ENCODE measurements around the gene ADAM19. TPM values are rescaled to one million over a fixed set of nuclear protein-coding genes. Genes with fewer than 3 reads are reported as not detected.

ADAM19 gene
- total RNA-seq, 2 donors from 2014 or later = 2.9 to 12.8 TPM

DNA sequence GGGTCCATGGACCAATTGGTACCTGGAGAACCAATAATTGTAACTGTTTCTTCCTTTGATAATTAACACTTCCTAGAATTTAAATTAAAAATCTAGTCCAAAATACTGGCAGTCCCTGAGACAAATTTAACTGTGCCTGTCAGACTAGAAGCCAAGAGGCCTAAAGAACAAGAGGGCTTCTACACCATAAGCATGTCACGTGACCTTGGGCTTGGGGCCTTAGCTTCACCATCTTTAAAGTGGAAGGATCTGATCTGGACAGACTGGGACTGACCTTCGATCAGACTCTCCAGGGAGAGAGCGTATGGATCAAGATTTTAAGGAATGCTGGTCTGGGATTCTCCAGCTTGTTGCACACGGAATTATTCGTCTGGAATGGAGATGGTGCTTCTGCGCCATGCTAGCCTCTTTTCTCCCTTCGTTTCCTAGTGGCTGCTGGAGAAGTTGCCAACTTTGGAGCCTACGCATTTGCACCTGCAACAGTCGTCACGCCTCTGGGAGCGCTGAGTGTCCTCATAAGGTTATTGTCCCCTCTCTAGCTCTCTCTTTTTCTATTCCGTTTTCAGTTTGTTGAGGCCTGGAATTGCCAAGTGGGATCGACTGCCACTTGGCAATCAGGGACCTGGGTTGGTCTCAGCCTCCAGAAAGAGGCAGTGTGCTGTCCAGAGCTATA lies 107.1 kb downstream of the ADAM19 start:
- Histone ChIP-seq H3K9ac (ENCODE audit: low read depth in 2 of 2, low read length in 2 of 2) (no peak overlapping the region), H3K27ac (no peak overlapping the region), H3K9me3 (no peaks in the 10 kb centered on the region), H3K4me1 (no peaks in the 10 kb centered on the region), H3K36me3 (no peaks in the 10 kb centered on the region), H3K4me3 (no peak overlapping the region), H3K27me3 (no peaks in the 10 kb centered on the region)
- intact Hi-C loops (cut with DNase I) = no loop called here
- DNase-seq = no peak
- TF ChIP-seq, protein P1, sequence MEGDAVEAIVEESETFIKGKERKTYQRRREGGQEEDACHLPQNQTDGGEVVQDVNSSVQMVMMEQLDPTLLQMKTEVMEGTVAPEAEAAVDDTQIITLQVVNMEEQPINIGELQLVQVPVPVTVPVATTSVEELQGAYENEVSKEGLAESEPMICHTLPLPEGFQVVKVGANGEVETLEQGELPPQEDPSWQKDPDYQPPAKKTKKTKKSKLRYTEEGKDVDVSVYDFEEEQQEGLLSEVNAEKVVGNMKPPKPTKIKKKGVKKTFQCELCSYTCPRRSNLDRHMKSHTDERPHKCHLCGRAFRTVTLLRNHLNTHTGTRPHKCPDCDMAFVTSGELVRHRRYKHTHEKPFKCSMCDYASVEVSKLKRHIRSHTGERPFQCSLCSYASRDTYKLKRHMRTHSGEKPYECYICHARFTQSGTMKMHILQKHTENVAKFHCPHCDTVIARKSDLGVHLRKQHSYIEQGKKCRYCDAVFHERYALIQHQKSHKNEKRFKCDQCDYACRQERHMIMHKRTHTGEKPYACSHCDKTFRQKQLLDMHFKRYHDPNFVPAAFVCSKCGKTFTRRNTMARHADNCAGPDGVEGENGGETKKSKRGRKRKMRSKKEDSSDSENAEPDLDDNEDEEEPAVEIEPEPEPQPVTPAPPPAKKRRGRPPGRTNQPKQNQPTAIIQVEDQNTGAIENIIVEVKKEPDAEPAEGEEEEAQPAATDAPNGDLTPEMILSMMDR (IDR thresholded peaks at IDR 0.05) = no peak

DNA sequence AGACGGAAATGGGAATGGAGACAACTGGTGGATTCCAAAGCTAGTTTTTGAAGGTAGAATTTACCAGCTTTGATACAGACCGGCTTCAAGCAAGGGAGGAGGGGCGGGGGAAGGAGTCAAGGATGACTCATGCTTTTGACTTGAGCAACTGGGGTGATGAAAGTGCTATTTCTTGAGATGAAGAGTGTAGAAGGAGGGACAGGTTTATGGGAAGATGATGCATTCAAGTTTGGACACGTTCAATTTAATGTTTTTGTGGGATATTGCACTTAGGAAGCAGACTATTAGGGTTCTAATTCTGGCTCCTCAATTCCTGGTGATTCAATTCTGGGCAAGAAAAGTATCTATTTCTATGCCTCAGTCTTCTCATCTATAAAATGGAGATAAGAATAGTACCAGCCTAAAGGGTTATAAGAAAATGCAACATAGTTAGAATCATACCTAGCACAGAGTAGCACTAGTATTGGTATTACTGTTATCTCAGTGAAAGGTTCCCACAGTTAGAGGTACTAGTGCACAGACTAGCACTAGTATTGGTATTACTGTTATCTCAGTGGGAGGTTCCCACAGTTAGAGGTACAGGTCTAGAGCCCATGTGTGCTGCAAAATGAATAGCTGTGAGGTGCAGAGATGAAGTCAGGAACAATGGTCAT lies 110.9 kb downstream of the ADAM19 start:
- Histone ChIP-seq H3K27ac (peak overlapping the region; percentile 50), H3K36me3 (no peaks in the 10 kb centered on the region), H3K4me1 (peaks cover 4% of the 10 kb centered on the region), H3K4me3 (no peak overlapping the region), H3K9ac (ENCODE audit: low read depth in 2 of 2, low read length in 2 of 2) (no peak overlapping the region), H3K27me3 (peaks cover 7% of the 10 kb centered on the region), H3K9me3 (no peaks in the 10 kb centered on the region)
- TF ChIP-seq, protein P1 (IDR thresholded peaks at IDR 0.05) = no peak
- DNase-seq = peak; percentile 26
- intact Hi-C loops (cut with DNase I) = no loop called here

DNA sequence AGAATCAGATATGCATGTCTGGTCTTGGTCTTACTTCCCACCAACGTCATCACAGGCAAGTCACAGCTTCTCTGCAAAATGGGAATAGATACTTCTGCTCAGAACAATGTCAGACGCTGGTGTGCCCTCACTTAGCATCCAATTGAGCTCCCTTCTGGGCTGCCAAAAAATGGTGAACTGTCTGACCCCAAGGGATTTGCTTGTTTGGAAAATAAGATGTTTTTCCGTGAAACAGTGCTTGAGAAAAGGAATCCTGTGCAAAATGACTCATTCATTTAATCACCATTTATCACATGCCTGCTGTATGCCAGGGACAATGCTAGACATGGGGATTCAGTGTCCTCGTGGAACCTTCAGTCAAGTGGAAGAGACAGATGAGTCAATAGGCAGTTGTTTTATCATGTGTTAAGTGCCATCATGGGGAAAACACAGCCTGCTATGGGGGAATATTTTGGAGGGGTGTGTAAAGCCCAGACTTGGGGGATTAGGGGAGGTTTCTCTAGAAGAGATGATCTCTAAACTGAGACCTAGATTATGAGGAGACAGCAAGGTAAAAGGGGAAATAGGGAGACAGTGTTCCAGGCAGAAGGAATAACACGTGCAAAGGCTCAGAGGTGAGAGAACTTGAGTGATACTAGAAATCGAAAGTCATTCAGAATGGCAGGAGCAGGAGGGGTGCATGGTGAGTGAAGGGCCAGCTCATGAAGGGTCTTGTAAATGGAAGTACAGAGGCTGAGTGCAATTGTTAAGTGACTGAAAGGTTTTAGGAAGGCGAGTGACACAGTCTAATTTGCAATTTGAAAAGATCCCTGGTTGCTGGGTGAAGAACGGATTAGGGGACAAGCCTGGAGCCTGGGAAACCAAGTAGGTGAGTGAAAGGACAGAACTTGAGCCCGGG lies 111.7 kb downstream of the ADAM19 start:
- intact Hi-C loops (cut with DNase I) = no loop called here
- Histone ChIP-seq H3K4me3 (no peak overlapping the region), H3K36me3 (no peaks in the 10 kb centered on the region), H3K4me1 (peaks cover 4% of the 10 kb centered on the region), H3K9me3 (no peaks in the 10 kb centered on the region), H3K27ac (peak overlapping the region; percentile 50), H3K9ac (ENCODE audit: low read depth in 2 of 2, low read length in 2 of 2) (no peak overlapping the region), H3K27me3 (peaks cover 7% of the 10 kb centered on the region)
- TF ChIP-seq, protein P1 (IDR thresholded peaks at IDR 0.05) = no peak
- no peak for DNase-seq

DNA sequence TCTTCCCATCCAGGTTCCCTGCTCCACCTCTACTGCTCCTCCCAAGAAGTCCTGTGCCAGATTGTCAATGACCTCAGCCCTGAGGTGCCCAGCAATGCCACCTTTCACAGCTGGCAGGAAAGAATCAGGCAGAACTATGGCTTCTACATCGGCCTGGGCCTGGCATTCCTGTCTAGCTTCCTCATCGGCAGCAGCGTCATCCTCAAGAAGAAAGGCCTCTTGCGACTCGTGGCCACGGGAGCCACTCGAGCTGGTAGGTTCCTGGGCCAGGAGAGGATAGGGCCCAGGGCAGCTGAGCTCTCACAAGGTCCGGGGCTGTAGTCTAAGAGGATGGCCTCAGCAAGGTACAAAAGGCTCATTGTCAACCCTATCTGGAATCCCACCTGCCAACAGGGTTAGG lies 112.5 kb downstream of the ADAM19 start:
- no peak overlapping the region for H3K9ac ChIP-seq (ENCODE audit: low read depth in 2 of 2, low read length in 2 of 2)
- intact Hi-C loops (cut with DNase I) = no loop called here
- peaks cover 4% of the 10 kb centered on the region for H3K4me1 ChIP-seq
- peaks cover 7% of the 10 kb centered on the region for H3K27me3 ChIP-seq
- H3K4me3 ChIP-seq = no peak overlapping the region
- DNase-seq = no peak
- no peaks in the 10 kb centered on the region for H3K9me3 ChIP-seq
- no peak overlapping the region for H3K27ac ChIP-seq
- no peaks in the 10 kb centered on the region for H3K36me3 ChIP-seq
- TF ChIP-seq, protein P1 (IDR thresholded peaks at IDR 0.05) = no peak

DNA sequence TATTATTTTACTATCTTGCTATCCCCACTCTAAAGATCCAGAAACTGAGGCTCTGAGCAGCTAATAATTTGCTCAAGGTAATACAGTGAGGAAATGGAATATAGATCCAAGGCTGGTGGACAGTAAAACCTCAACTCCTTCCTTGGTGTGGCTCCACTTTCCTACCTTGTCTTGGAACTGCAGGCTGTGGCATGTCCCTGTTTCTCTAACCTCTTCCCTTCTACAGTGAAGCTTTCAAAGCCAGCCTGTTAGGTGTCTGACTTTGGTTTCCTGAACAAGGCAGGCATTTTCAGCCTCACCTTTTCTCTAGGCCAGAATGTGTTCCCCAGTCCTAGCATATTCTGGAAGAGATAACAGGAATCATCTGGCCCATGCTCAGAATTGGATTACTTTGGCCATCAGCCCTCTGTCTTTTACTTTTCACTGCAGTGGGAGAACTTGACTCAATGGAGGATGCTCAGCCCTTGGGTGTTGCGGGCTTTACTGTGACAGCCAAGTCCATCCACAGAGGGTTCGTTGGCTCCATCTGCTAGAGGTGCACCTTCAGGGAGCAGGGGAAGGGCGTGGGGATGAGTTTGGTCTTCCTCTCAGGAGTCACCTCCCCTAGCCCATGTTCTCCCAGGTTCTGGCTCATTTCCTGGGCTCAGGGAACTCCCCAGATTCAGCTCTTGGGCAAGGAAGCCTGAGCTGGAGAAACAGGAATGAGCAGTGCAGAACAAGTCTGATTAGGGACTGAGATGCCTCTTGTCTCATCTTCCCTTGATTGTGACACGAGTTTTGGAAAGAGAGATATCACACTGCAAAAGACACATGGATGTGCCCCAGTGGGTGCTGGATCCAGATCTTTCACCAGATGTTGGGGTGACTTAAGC lies 114.4 kb downstream of the ADAM19 start:
- Histone ChIP-seq H3K4me3 (no peak overlapping the region), H3K4me1 (peaks cover 4% of the 10 kb centered on the region), H3K27ac (no peak overlapping the region), H3K9ac (ENCODE audit: low read depth in 2 of 2, low read length in 2 of 2) (no peak overlapping the region), H3K9me3 (no peaks in the 10 kb centered on the region), H3K36me3 (no peaks in the 10 kb centered on the region), H3K27me3 (peaks cover 7% of the 10 kb centered on the region)
- intact Hi-C loops (cut with DNase I) = no loop called here
- DNase-seq = no peak
- TF ChIP-seq, protein P1 (IDR thresholded peaks at IDR 0.05) = no peak

Measured in colonic mucosa (tissue), 4 donors.